K562 (cell line): Measurements from ENCODE around the gene C19orf67. TPM values are rescaled to one million over a fixed set of nuclear protein-coding genes. Genes with fewer than 3 reads are reported as not detected.

Source experiments
- BCOR ChIP-seq: fragments of 450-650 bp; IDR thresholded peaks from 2 replicates; pipeline ENCODE4 v1.6.1; 2016
- PHB2 ChIP-seq: fragments of 450-650 bp; IDR thresholded peaks from 2 replicates; pipeline ENCODE4 v1.6.1; 2017; ENCODE audit warnings: low read depth
- RERE ChIP-seq: sonication (generic); formaldehyde crosslinking; IDR thresholded peaks from 2 replicates; pipeline ENCODE4 v1.8.0; 2023; ENCODE audit warnings: missing genetic modification reagents, mild to moderate bottlenecking, borderline replicate concordance
- ZNF780A ChIP-seq: fragments of 250-450 bp; sonication (Bioruptor Pico); IDR thresholded peaks from 2 replicates; pipeline ENCODE4 v1.5.0; 2021; ENCODE audit warnings: mild to moderate bottlenecking
- ZNF785 ChIP-seq: fragments of 250-450 bp; sonication (Bioruptor Pico); IDR thresholded peaks from 2 replicates; pipeline ENCODE4 v1.4.0; 2020; ENCODE audit warnings: mild to moderate bottlenecking
- polyA plus RNA-seq, 8 experiments: library from polyadenylated mRNA; depleted of rRNA in 4 of 8; stranded (reverse) in 5 of 8; unstranded in 3 of 8; fragments of >200 nt; fragmentation: Nextera tagmentation in 2 of 8; fragmentation: Illumina TruSeq in 1 of 8; extraction: Ambion mirVana in 2 of 8; extraction: Trizol in 1 of 8; gene quantifications; 2 replicates each; pipeline versions ENCODE4 v1.2.1 to v1.2.3, GENCODE V29; 2011 to 2014; ENCODE audit warnings: inconsistent platforms in 1 of 8, missing spikeins in 1 of 8
- total RNA-seq, 7 experiments: library from RNA; depleted of rRNA in 6 of 7; stranded (reverse); fragments of >200 nt in 6 of 7; fragmentation: Illumina TruSeq in 2 of 7; extraction: Trizol in 2 of 7; gene quantifications; 2 replicates each; pipeline versions ENCODE4 v1.2.1 to v1.2.3, GENCODE V29; 2011 to 2021; ENCODE audit warnings: low replicate concordance in 1 of 7

C19orf67 gene
- total and polyA plus RNA-seq, 9 of the 15 experiments (the other 6 are each of a cell fraction or from before 2014, with no cell fraction given) = 0.29 to 1.8 (median 0.51) TPM; not detected in 3

GRCh38 chr19:14118165-14119051, 32.8 kb upstream of the C19orf67 start (continued):
- TF ChIP-seq RERE (CRISPR knock-in tag) = no peak
- TF ChIP-seq ZNF780A (CRISPR knock-in tag) = no peak
- TF ChIP-seq PHB2 = no peak
- no peak for TF ChIP-seq ZNF785 (CRISPR knock-in tag)
- TF ChIP-seq BCOR = no peak
